Activated gamma-delta T cell treated with anti-CD3 and anti-CD28 coated beads, Interleukin-2, amount 50 U/mL, for 16 hours (primary cell): ENCODE results near the gene EIPR1.

Experiments
- DNase-seq: peaks from one replicate; pipeline ENCODE4 v3.0.0-alpha.2; 2020; ENCODE audit warnings: low read depth

EIPR1 gene

GRCh38 chr2:3246928-3247714 lies 130.5 kb downstream of the EIPR1 start:
- DNase-seq, result no peak

GRCh38 chr2:3246406-3246805 lies 131.2 kb downstream of the EIPR1 start:
- no peak for DNase-seq

- DNase-seq, result no peak
Measured at GRCh38 chr2:3244486-3244885, 133.1 kb downstream of the EIPR1 start.

GRCh38 chr2:3243804-3244203 lies 133.8 kb downstream of the EIPR1 start:
- no peak for DNase-seq

- no peak for DNase-seq
Measured at GRCh38 chr2:3242747-3243369, 134.8 kb downstream of the EIPR1 start.

GRCh38 chr2:3241971-3242746 lies 135.5 kb downstream of the EIPR1 start:
- no peak for DNase-seq

- DNase-seq, result no peak
Measured at GRCh38 chr2:3238951-3239841, 138.4 kb downstream of the EIPR1 start.

- no peak for DNase-seq
Measured at GRCh38 chr2:3236300-3237045, 141.1 kb downstream of the EIPR1 start.

GRCh38 chr2:3233877-3234276 lies 143.7 kb downstream of the EIPR1 start:
- no peak for DNase-seq

GRCh38 chr2:3229221-3229620 lies 148.4 kb downstream of the EIPR1 start:
- no peak for DNase-seq

GRCh38 chr2:3224681-3225080 lies 152.9 kb downstream of the EIPR1 start:
- no peak for DNase-seq

GRCh38 chr2:3223080-3223923 lies 154.3 kb downstream of the EIPR1 start:
- peak; percentile 78 for DNase-seq

- DNase-seq, result peak; percentile 44
Measured at GRCh38 chr2:3222636-3223035, 155.0 kb downstream of the EIPR1 start.

GRCh38 chr2:3219536-3219935 lies 158.1 kb downstream of the EIPR1 start:
- DNase-seq, result no peak

GRCh38 chr2:3217646-3218045 lies 160.0 kb downstream of the EIPR1 start:
- DNase-seq, result no peak

GRCh38 chr2:3216841-3217495 lies 160.7 kb downstream of the EIPR1 start:
- no peak for DNase-seq

GRCh38 chr2:3214806-3215404 lies 162.7 kb downstream of the EIPR1 start:
- DNase-seq, result no peak

- no peak for DNase-seq
Measured at GRCh38 chr2:3214065-3214464, 163.6 kb downstream of the EIPR1 start.

GRCh38 chr2:3212984-3213383 lies 164.6 kb downstream of the EIPR1 start:
- no peak for DNase-seq

GRCh38 chr2:3212061-3212362 lies 165.6 kb downstream of the EIPR1 start:
- DNase-seq, result no peak
